Urinary bladder (tissue), 4 donors: ENCODE results near the gene RPS6KA3. TPM values are rescaled to one million over a fixed set of nuclear protein-coding genes. Genes with fewer than 3 reads are reported as not detected.
A peak's percentile ranks its signal among the peaks of the same experiment; 100 is the strongest.

Source experiments
- DNase-seq: peaks from one replicate; pipeline ENCODE4 v3.0.0-alpha.2; 2015; ENCODE audit errors: extremely low spot score
- H3K27ac ChIP-seq: one replicate; pipeline ENCODE4 v1.5.1; 2013; ENCODE audit warnings: low read depth, mild to moderate bottlenecking, moderate library complexity
- H3K36me3 ChIP-seq: one replicate; pipeline ENCODE4 v1.6.1; 2013; ENCODE audit warnings: mild to moderate bottlenecking, moderate library complexity; ENCODE audit not compliant: insufficient read depth
- H3K4me1 ChIP-seq: one replicate; pipeline ENCODE4 v1.6.1; 2013; ENCODE audit warnings: mild to moderate bottlenecking, moderate library complexity; ENCODE audit not compliant: insufficient read depth
- H3K4me3 ChIP-seq: one replicate; pipeline ENCODE4 v1.5.1; 2013; ENCODE audit warnings: low read depth, low read length
- WGBS: extraction: QIAGEN DNeasy Blood & Tissue Kit; methylation state at CpG from one replicate; pipeline ENCODE4 v1.1.7; 2013; 5-methylcytosine and 5-hydroxymethylcytosine counted together
- polyA plus RNA-seq: library from polyadenylated mRNA; stranded (reverse); fragments of 200-250 nt; gene quantifications from one replicate; pipeline ENCODE4 v1.2.3, GENCODE V29; 2013
- small RNA-seq: library from RNA; depleted of rRNA; stranded (forward); fragments of <200 nt; gene quantifications from one replicate; pipeline ENCODE3, GENCODE V24; 2014
- total RNA-seq: library from RNA; depleted of rRNA; stranded (reverse); fragments of >200 nt; gene quantifications from one replicate; pipeline ENCODE4 v1.2.3, GENCODE V29; 2014
- donor health status: healthy with polysubstance abuse.
- donor health status: healthy.

The RPS6KA3 gene
- total and polyA plus RNA-seq, 2 donors = 20.2 to 65.8 TPM

DNA sequence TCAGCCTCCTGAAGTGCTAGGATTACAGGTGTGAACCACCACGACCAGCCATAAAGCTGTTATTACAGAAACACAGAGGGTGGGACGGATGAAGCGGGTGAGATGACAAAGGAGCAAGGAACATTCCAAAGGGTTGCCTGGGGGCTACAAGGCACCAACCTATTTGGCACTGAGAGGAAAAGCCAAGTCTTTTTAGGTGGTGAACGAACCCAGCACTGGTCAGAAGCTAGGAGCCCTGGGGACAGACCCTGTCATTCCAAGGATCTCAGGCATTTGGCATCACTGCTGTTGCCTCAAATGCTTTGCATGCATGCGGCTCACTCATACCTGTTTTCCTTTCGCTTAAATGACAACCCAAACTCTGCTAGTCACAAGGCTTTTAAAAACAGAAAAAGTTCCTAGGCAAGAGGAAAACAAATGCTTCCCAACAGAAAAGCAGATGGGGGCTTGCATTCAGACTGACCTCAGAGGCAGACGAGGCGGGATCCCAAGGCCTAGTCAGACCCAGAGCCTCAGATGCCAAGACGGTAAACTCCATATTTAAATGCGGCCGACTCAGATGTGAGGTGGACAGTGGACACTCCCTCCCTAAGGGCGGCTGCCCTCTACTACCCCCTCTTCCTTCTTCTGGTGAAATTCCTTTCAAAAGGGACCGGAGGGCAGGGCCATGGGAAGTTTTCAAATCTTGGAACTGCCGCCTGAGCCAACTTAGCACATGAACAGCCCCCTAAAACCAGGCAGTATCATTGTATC lies 154.5 kb downstream of the RPS6KA3 start:
- no peak for DNase-seq
- WGBS = 87% methylated on average over 14 of the region's 14 CpGs
- Histone ChIP-seq H3K4me1 (no peaks in the 10 kb centered on the region), H3K27ac (no peak overlapping the region), H3K36me3 (no peaks in the 10 kb centered on the region), H3K4me3 (no peak overlapping the region)

GRCh38 chrX:20111271-20111670 lies 155.4 kb downstream of the RPS6KA3 start:
- H3K4me1 ChIP-seq = no peaks in the 10 kb centered on the region
- H3K4me3 ChIP-seq = no peak overlapping the region
- DNase-seq = no peak
- 95% methylated on average over 10 of the region's 10 CpGs for WGBS
- no peaks in the 10 kb centered on the region for H3K36me3 ChIP-seq
- no peak overlapping the region for H3K27ac ChIP-seq

DNA sequence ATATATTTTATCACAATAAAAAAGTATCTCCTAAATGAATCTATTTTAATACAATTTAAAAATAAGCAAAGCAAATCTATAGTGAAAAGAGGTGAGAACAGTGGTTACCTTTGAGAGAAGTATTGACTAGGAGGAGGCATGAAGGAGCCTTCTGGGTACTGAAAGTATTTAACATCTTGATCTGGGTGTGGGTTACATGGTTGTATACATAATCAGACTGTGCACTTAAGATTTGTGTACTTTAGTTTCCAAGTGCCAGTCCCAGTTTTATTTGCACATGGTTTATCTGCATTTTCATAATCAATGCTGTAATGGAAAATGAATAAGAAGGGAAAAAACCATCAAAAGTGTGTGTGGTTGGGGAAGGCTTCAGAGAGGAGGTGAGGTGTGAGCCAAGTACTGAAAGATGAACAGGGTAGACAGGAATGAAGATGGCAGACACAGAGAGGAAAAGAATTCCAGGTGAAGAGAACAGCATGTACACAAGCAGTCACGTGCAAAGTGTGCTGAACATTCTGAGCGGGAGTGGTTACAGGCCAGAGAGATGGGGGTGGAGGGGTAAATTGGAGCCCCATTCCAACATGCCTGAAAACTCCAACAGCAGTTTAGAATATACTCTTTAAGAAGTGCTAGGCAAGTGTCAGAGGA lies 164.7 kb downstream of the RPS6KA3 start:
- Histone ChIP-seq H3K4me3 (no peak overlapping the region), H3K4me1 (no peaks in the 10 kb centered on the region), H3K27ac (no peak overlapping the region), H3K36me3 (no peaks in the 10 kb centered on the region)
- WGBS = 87% methylated on average over 2 of the region's 2 CpGs
- no peak for DNase-seq

Small RNA genes within 50 kb of the gene (small RNA-seq; reads per million reads assigned to genes)
- gene RF00493 = 51.3 reads per million, percentile 96 among the genes with 10 or more reads in this experiment
- not detected for gene RF00494

Other genes with a start within 250 kb of the RPS6KA3 start
- gene MAP7D2, start 150.0 kb downstream of the RPS6KA3 start, total RNA-seq = 0.21 TPM
- gene MAP7D2, start 150.0 kb downstream of the RPS6KA3 start, polyA plus RNA-seq = 0.46 TPM
- gene EIF1AX, start 125.1 kb downstream of the RPS6KA3 start, total RNA-seq = 69.3 TPM
- 45.7 TPM for gene EIF1AX, start 125.1 kb downstream of the RPS6KA3 start, polyA plus RNA-seq